ENCODE measurements around the gene TM7SF3.
"Not testable (repeated sequence)": the region's sequence is repeated elsewhere in the genome, so short reads cannot be mapped to it uniquely, and the experiment has no call there.

Gene TM7SF3

DNA sequence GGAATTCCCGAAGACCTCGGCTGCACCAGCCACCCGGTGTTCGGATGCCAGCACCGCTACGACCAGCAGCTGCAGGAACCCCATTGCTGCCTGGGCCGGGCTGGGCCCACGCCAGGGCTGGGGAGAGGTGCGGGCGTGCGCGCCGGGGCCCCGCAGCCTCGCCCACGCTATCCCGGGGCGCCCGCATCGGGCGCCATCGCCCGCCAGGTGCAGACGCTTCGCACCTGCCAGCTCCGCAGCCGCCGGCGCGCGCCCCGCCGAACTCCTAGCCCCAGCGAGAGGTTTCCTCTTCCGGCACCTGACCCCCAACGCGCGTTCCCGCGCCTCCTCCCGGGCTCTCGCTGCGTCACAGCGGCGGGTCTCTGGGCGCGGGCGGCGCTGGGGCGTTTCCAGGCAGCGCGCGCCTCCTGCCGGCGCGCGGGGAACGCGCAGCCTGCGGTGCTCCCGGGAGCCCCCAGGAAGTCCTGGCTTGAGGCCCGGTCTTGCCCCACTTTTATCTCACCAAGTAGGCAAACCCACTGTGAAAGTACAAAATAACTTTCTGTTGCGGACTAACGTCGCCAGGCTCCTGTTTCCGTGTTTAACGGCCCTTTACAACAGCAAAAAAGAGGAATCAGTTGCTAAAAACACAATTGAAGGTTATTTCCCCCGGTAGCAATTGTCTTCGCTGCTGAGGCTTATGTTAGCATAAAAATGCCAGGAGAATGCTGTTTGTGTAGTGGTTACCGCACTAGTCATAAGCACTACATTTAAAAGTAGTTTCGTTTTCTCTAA, at the start of gene TM7SF3:
TSS of gene TM7SF3 (minus strand) at position 300 of the 774 bp plus-strand sequence. CDS start at position 84, 216 bp downstream.
- DNase-seq, result peak; percentile 25

- no peak for DNase-seq
These were observed 49.2 kb upstream of the TM7SF3 start for GRCh38 chr12:27063250-27063851.

DNA sequence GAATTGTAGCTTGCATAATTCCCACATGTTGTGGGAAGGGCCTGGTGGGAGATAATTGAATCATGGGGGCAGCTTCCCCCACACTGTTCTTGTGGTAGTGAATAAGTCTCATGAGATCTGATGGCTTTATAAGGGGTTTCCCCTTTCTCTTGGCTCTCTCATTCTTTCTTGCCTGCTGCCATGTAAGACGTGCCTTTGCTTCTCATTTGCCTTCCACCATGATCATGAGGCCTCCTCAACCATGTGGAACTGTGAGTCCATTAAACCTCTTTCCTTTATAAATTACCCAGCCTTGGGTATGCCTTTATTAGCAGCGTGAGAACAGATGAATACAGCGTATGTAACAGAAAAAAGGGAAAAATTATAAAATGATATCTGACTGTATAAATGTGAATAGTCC, 47.1 kb upstream of the TM7SF3 start:
- no peak for DNase-seq

GRCh38 chr12:27060740-27061139, 46.6 kb upstream of the TM7SF3 start:
- DNase-seq, result no peak

- DNase-seq, result no peak
These were observed 43.4 kb upstream of the TM7SF3 start for GRCh38 chr12:27057543-27057942.

GRCh38 chr12:27055966-27056365, 41.8 kb upstream of the TM7SF3 start:
- DNase-seq, result no peak

DNA sequence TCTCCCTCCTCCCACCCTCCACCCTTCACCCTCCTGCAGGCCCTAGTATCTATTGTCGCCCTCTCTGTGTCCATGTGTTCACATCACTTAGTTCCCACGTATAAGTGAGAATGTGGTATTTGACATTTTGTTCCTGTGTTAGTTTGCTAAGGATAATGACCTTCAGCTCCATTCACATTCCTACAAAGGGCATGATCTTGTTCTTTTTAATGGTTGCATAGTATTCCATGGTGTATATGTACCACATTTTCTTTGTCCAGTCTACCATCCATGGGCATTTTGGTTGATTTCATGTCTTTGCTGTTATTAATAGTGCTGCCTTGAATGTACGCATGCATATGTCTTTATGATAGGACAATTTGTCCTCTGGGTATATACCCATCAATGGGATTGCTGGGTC, 38.6 kb upstream of the TM7SF3 start:
- no peak for DNase-seq

DNA sequence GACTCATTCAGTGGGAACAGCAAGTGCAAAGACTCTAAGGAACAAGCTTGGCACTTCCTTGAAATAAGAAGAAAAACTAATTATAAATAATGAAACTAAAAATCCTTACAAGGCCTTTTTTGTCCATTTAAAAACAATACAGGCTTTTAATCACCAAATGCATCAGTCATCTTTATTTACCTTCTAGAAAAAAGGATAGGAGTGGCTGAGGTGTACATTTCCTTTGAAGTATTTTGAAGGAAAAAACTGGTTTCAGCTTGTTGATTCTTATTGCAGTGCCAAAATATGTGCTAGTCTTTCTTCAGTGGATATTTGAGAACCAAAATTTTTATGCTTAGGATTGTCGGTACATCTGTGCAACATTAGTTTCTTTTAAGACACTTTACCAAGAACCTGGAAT, 38.0 kb upstream of the TM7SF3 start:
- DNase-seq, result no peak

- no peak for DNase-seq
These were observed 34.9 kb upstream of the TM7SF3 start for GRCh38 chr12:27048822-27049752.

DNA sequence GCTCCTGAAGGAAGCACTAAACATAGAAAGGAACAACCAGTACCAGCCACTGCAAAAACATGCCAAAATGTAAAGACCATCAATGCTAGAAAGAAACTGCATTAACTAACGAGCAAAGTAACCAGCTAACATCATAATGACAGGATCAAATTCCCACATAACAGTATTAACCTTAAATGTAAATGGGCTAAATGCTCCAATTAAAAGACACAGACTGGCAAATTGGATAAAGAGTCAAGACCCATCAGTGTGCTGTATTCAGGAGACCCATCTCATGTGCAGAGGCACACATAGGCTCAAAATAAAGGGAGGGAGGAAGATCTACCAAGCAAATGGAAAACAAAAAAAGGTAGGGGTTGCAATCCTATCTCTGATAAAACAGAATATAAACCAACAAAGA, 27.8 kb upstream of the TM7SF3 start:
- DNase-seq, result not testable (repeated sequence)

GRCh38 chr12:27040637-27041036, 26.5 kb upstream of the TM7SF3 start:
- not testable (repeated sequence) for DNase-seq

GRCh38 chr12:27034607-27035293, 20.6 kb upstream of the TM7SF3 start:
- DNase-seq, result no peak

- no peak for DNase-seq
These were observed 18.5 kb upstream of the TM7SF3 start for GRCh38 chr12:27032679-27033078.

GRCh38 chr12:27031531-27031930, 17.3 kb upstream of the TM7SF3 start:
- no peak for DNase-seq

DNA sequence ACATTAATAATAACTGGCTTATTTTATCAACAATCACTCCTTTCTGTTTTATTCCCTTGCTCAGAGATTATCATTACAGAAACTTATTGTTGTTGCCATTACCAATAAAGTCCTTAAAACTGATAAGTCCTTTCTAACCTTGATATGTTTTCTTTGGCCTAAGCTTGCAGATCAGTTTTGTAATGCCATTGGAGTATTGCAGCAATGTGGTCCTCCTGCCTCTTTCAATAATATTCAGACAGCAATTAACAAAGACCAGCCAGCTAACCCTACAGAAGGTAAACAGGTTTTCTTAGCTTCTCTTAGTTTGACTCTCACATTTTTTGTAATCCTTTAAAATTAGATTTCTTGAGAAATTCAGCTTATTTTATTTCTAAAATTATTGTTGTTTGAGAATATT, 12.1 kb upstream of the TM7SF3 start:
- no peak for DNase-seq

DNA sequence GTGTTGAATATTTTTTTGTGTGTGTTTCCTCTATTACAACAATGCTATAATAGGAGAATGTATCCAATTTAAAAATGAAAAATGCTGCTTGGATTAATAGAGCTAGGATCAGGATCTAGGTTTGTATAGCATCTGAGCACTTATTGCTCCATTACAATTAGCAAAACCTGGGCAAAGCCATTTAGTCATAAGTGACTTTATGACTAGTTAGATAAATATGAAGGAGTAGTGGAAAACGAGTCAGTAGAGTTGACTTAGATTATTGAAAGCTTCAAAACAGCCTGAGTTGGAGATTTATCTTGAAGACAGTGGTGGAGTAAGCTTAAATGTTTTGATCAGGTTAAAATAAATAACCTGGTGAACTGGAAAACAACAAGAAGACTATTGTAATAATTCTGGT, 10.9 kb upstream of the TM7SF3 start:
- no peak for DNase-seq

DNA sequence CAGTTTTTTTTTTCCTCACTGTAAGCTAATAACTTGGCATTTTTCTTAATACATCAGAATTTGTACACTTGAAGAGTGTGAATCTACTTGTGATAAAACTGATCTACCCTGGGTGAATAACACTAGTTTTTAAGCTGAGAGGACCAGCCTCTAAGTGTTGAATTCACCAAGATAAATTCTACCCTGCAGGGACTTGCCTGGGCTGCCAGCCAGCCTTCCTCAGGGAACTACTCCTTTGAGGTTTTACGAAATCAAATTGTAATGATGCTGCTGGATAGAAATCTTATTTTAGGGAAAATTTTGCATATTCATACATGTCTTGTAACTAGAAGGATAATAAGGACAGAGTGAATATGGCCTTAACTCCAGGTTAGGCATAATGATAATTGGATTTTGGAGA, 10.1 kb upstream of the TM7SF3 start:
- DNase-seq, result no peak

GRCh38 chr12:27020761-27021160, 6.6 kb upstream of the TM7SF3 start:
- no peak for DNase-seq

DNA sequence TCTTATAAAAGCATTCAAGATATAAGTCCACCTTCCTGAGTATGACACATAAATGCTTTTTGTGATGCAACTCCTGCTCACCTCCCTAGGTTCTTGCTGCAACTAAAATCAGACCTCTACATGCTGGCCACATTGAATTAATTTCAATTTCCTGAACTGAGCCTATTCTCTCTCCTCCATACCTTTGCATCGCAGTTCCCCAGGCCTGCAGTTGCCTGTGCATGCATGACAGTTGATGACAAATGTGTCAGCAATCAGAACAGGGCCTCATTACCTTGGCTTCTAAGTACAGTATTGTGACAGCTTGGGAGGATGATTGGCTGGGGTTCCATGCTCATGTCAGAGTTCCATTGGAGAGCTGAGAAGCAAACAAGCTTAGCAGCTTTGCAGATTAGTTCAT, 3.9 kb upstream of the TM7SF3 start:
- no peak for DNase-seq

GRCh38 chr12:27017163-27017823, 3.1 kb upstream of the TM7SF3 start:
- not testable (repeated sequence) for DNase-seq

DNA sequence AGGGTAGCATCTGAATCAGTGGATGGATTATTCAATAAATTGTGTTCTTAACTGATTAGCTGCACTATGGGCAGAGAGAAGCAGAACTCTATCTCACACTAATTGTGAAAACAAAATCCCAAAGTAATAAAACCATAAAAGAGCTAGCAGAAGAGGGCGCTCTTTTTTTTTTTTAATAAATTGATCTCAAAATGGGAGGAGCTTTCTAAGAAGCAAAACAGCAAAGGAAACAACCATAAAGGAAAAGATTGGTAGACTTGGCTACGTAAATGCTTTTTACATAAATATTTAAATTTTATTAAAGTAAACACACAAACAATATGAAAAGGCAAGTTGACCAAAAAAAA, 1.5 kb upstream of the TM7SF3 start:
- peak; percentile 10 for DNase-seq

Data from NCI-H748 treated with DMSO at 0.1 percent for 48 hours (cell line).